SK-N-SH treated with all-trans-retinoic acid at 6 μM for 48 hours (cell line): ENCODE data around the gene BCKDHB.

ENCODE experiments used
- CSDC2 ChIP-seq: fragments of 250-450 bp; sonication (Bioruptor Pico); IDR thresholded peaks from 2 replicates; pipeline ENCODE4 v1.5.0; 2020; ENCODE audit warnings: mild to moderate bottlenecking, moderate library complexity
- OSR1 ChIP-seq: fragments of 250-450 bp; sonication (Bioruptor Pico); IDR thresholded peaks from 2 replicates; pipeline ENCODE4 v1.8.0; 2022; ENCODE audit warnings: moderate library complexity, mild to moderate bottlenecking, inconsistent platforms
- PATZ1 ChIP-seq: fragments of 250-450 bp; sonication (Bioruptor Pico); IDR thresholded peaks from 2 replicates; pipeline ENCODE4 v1.8.0; 2020; ENCODE audit warnings: mild to moderate bottlenecking, moderate library complexity, borderline replicate concordance
- POU6F1 ChIP-seq: fragments of 250-450 bp; sonication (Bioruptor Pico); IDR thresholded peaks from 2 replicates; pipeline ENCODE4 v1.8.0; 2021; ENCODE audit warnings: low read depth, mild to moderate bottlenecking, moderate library complexity, borderline replicate concordance
- ZC3H10 ChIP-seq: fragments of 250-450 bp; sonication (Bioruptor Pico); IDR thresholded peaks from 2 replicates; pipeline ENCODE4 v1.5.1; 2021; ENCODE audit warnings: mild to moderate bottlenecking, moderate library complexity
- ZNF565 ChIP-seq: fragments of 450-650 bp; formaldehyde crosslinking; conservative IDR thresholded peaks from 2 replicates; pipeline ENCODE4 v1.5.0; 2020; ENCODE audit warnings: low read depth, mild to moderate bottlenecking, moderate library complexity

- TF ChIP-seq ZC3H10 (CRISPR knock-in tag) = no peak
- no peak for TF ChIP-seq POU6F1 (CRISPR knock-in tag)
- TF ChIP-seq OSR1 (CRISPR knock-in tag) = no peak
- TF ChIP-seq CSDC2 (CRISPR knock-in tag) = no peak
- no peak for TF ChIP-seq PATZ1 (CRISPR knock-in tag)
- TF ChIP-seq ZNF565 (CRISPR knock-in tag) = no peak
These were observed 45.2 kb downstream of the BCKDHB start for GRCh38 chr6:80151635-80152034.
